Measurements from ENCODE around the gene FALEC. TPM values are rescaled to one million over a fixed set of nuclear protein-coding genes. Genes with fewer than 3 reads are reported as not detected.
"Not testable (repeated sequence)": the region's sequence is repeated elsewhere in the genome, so short reads cannot be mapped to it uniquely, and the experiment has no call there.

The FALEC gene
- total RNA-seq, 1 donor from 2014 or later = not detected

GRCh38 chr1:150566589-150567340, 51.2 kb downstream of the FALEC start:
- Mint-ChIP-seq H3K27ac (ENCODE audit: unreplicated experiment) (peak overlapping the region; percentile 99), H3K9me3 (ENCODE audit: low read depth) (no peaks in the 10 kb centered on the region), H3K27me3 (ENCODE audit: low read depth) (no peaks in the 10 kb centered on the region), H3K4me3 (ENCODE audit: unreplicated experiment) (peak overlapping the region; percentile 64), H3K36me3 (ENCODE audit: low read depth) (peaks cover 4% of the 10 kb centered on the region), H3K4me1 (ENCODE audit: low read depth) (peaks cover 95% of the 10 kb centered on the region)
- DNase-seq (ENCODE audit: low spot score) = no peak
- TF ChIP-seq CTCF (IDR thresholded peaks at IDR 0.05) = no peak

- Mint-ChIP-seq H3K9me3 (ENCODE audit: low read depth) (no peaks in the 10 kb centered on the region), H3K36me3 (ENCODE audit: low read depth) (peaks cover 5% of the 10 kb centered on the region), H3K27me3 (ENCODE audit: low read depth) (no peaks in the 10 kb centered on the region), H3K4me3 (ENCODE audit: unreplicated experiment) (peak overlapping the region; percentile 64), H3K4me1 (ENCODE audit: low read depth) (peaks cover 96% of the 10 kb centered on the region), H3K27ac (ENCODE audit: unreplicated experiment) (peak overlapping the region; percentile 99)
- no peak for TF ChIP-seq CTCF (IDR thresholded peaks at IDR 0.05)
- no peak for DNase-seq (ENCODE audit: low spot score)
These were observed 51.8 kb downstream of the FALEC start for GRCh38 chr1:150567341-150567716.

GRCh38 chr1:150567717-150568593, 52.4 kb downstream of the FALEC start:
- peaks cover 96% of the 10 kb centered on the region for H3K4me1 Mint-ChIP-seq (ENCODE audit: low read depth)
- peaks cover 10% of the 10 kb centered on the region for H3K36me3 Mint-ChIP-seq (ENCODE audit: low read depth)
- DNase-seq (ENCODE audit: low spot score) = no peak
- peak overlapping the region; percentile 64 for H3K4me3 Mint-ChIP-seq (ENCODE audit: unreplicated experiment)
- no peaks in the 10 kb centered on the region for H3K27me3 Mint-ChIP-seq (ENCODE audit: low read depth)
- H3K27ac Mint-ChIP-seq (ENCODE audit: unreplicated experiment) = peak overlapping the region; percentile 99
- peak; percentile 21 for TF ChIP-seq CTCF (IDR thresholded peaks at IDR 0.05)
- no peaks in the 10 kb centered on the region for H3K9me3 Mint-ChIP-seq (ENCODE audit: low read depth)

- no peak for DNase-seq (ENCODE audit: low spot score)
- peaks cover 14% of the 10 kb centered on the region for H3K36me3 Mint-ChIP-seq (ENCODE audit: low read depth)
- H3K4me3 Mint-ChIP-seq (ENCODE audit: unreplicated experiment) = no peak overlapping the region
- peak overlapping the region; percentile 99 for H3K27ac Mint-ChIP-seq (ENCODE audit: unreplicated experiment)
- H3K4me1 Mint-ChIP-seq (ENCODE audit: low read depth) = peaks cover 96% of the 10 kb centered on the region
- no peaks in the 10 kb centered on the region for H3K9me3 Mint-ChIP-seq (ENCODE audit: low read depth)
- TF ChIP-seq CTCF (IDR thresholded peaks at IDR 0.05) = no peak
- H3K27me3 Mint-ChIP-seq (ENCODE audit: low read depth) = no peaks in the 10 kb centered on the region
These were observed 53.0 kb downstream of the FALEC start for GRCh38 chr1:150568594-150568966.

- Mint-ChIP-seq H3K27me3 (ENCODE audit: low read depth) (no peaks in the 10 kb centered on the region), H3K36me3 (ENCODE audit: low read depth) (peaks cover 53% of the 10 kb centered on the region), H3K4me3 (ENCODE audit: unreplicated experiment) (peak overlapping the region; percentile 92), H3K27ac (ENCODE audit: unreplicated experiment) (peak overlapping the region; percentile 97), H3K9me3 (ENCODE audit: low read depth) (no peaks in the 10 kb centered on the region), H3K4me1 (ENCODE audit: low read depth) (peaks cover 87% of the 10 kb centered on the region)
- TF ChIP-seq CTCF (IDR thresholded peaks at IDR 0.05) = no peak
- DNase-seq (ENCODE audit: low spot score) = no peak
These were observed 57.5 kb downstream of the FALEC start for GRCh38 chr1:150572918-150573647.

GRCh38 chr1:150573648-150574071, 58.1 kb downstream of the FALEC start:
- Mint-ChIP-seq H3K36me3 (ENCODE audit: low read depth) (peaks cover 58% of the 10 kb centered on the region), H3K4me1 (ENCODE audit: low read depth) (peaks cover 81% of the 10 kb centered on the region), H3K4me3 (ENCODE audit: unreplicated experiment) (peak overlapping the region; percentile 92), H3K27ac (ENCODE audit: unreplicated experiment) (peak overlapping the region; percentile 97)
- not testable (repeated sequence) for DNase-seq (ENCODE audit: low spot score); H3K9me3 Mint-ChIP-seq (ENCODE audit: low read depth); H3K27me3 Mint-ChIP-seq (ENCODE audit: low read depth)
